ENCODE measurements around the gene YDJC. TPM values are rescaled to one million over a fixed set of nuclear protein-coding genes. Genes with fewer than 3 reads are reported as not detected.
A peak's percentile ranks its signal among the peaks of the same experiment; 100 is the strongest.

The YDJC gene
- total and polyA plus RNA-seq, 9 of the 15 experiments (the other 6 are each of a cell fraction or from before 2014, with no cell fraction given): 13.5 to 871 (median 164) TPM

DNA sequence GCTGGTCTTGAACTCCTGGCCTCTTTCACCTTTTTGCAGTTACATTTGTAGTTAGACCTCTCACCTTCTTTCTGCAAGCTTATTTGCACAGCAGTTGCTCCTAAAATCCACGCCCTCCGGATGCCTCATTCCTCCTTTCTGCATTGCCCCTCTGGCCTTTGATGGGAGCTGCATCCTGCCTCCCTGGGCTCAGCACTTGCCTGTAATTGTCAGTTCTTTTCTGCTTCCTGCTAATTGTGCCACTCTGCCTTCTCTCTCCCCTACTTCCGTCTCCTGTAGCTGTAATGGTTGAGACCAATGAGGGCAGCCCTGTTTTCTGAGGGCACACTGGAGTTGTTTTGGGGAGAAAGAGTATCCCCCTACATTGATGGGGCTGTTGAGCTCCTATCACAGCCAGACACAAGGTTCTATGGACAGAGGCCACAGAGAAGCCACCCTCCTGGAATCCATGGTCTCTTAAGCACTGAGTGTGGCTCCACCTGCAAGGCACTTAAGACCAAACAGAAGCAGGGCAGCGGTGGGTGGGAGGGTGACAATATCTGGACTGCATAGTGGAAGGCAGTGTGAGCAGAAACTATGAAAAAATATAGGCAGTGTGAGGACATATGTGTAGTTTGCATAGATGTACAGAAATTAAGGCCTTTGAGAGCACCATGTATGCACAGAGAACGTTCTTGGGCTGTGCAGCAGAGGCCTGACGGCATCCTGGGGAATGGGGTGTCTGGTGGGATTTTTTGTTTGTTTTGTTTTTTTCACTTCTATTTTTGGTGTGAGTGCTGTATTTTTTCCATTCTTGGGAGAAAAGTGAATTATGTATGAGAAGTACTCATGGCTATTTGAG is 30.5 kb downstream of the YDJC start:
- 70% methylated on average over 6 of the region's 6 CpGs for WGBS (ENCODE audit: insufficient coverage, low coverage, missing lambda C conversion rate)
- peak overlapping the region in 1 of 2 experiments; percentile 62; a peak in 1 of 4 replicates for H3K9ac ChIP-seq (ENCODE audit: insufficient read depth in 1 of 2, low read depth in 2 of 2, low read length in 2 of 2)
- peaks cover 94% of the 10 kb centered on the region for H3K79me2 ChIP-seq (ENCODE audit: control insufficient read depth, insufficient read depth, low read length)
- H3K9me1 ChIP-seq (ENCODE audit: control insufficient read depth, insufficient read depth, low read length): peaks cover 12% of the 10 kb centered on the region
- H2AFZ ChIP-seq (ENCODE audit: low read depth, low read length): no peak overlapping the region
- H4K20me1 ChIP-seq (replicated peaks; ENCODE audit: control insufficient read depth, insufficient read depth, low read length): peaks cover 41% of the 10 kb centered on the region
- in situ Hi-C loops (cut with MboI) (no loop called here), intact Hi-C loops (cut with micrococcal nuclease) (no loop called here)
- H3K4me3 ChIP-seq: no peak overlapping the region
- POLR2A ChIA-PET: interaction anchor here (75.5 to 76.8 kb wide), 2 partner anchors 10 to 20 kb away, joined by 4622 read pairs; partner anchors contain the start of genes CCDC116, SDF2L1 and YDJC
- CTCF ChIA-PET (ENCODE audit: low intra/inter-chr PET ratio): no interaction called here
- H3K27ac ChIP-seq (ENCODE audit: extremely low read depth, low read depth, low read length): no peak overlapping the region
- peaks cover 69% of the 10 kb centered on the region for H3K36me3 ChIP-seq (ENCODE audit: control insufficient read depth, insufficient read depth, low read length)
- DNase-seq (ENCODE audit: extremely low read depth in 1 of 4, low spot score in 3 of 4): peak in 1 of 4 experiments; percentile 47
- H3K27me3 ChIP-seq (ENCODE audit: control insufficient read depth in 2 of 2, insufficient read depth in 2 of 2, low read length in 2 of 2): peaks cover 0 to 2% of the 10 kb centered on the region in 2 experiments; a peak in 1 of 5 replicates
- no peak overlapping the region for H3K4me2 ChIP-seq (ENCODE audit: insufficient read depth, low read length)
- peak; percentile 8; the same call in 2 of the 3 replicates for ATAC-seq
- FAIRE-seq: no peak
- peaks cover 0 to 7% of the 10 kb centered on the region in 2 experiments; a peak in 3 of 5 replicates for H3K4me1 ChIP-seq (replicated peaks in 1 of 2; ENCODE audit: control insufficient read depth in 2 of 2, insufficient read depth in 2 of 2, low read length in 2 of 2)
- BruUV-seq (replicated peaks): TSS peak; percentile 15
- H3K9me3 ChIP-seq (replicated peaks; ENCODE audit: control insufficient read depth, insufficient read depth, low read depth, low read length): no peaks in the 10 kb centered on the region
- no peak for TF ChIP-seq POLR2B (IDR thresholded peaks at IDR 0.05; ENCODE audit: low read depth, partially characterized antibody)
- no peak for TF ChIP-seq CEBPG (CRISPR knock-in tag; IDR thresholded peaks at IDR 0.05)
- TF ChIP-seq CEBPG (tag; conservative IDR thresholded peaks at IDR 0.05 in 1 of 2, IDR thresholded peaks at IDR 0.05 in 1 of 2): no peak
- no peak for TF ChIP-seq ZNF780A (CRISPR knock-in tag; IDR thresholded peaks at IDR 0.05)
- no peak for TF ChIP-seq BRF1 (IDR thresholded peaks at IDR 0.05; ENCODE audit: borderline replicate concordance, extremely low read depth, insufficient read length)
- TF ChIP-seq CHCHD3 (CRISPR knock-in tag; IDR thresholded peaks at IDR 0.05): 0 out of 2 replicates have a peak, but pooled peaks have one; percentile 44
- TF ChIP-seq FOSL1 (tag; conservative IDR thresholded peaks at IDR 0.05): no peak
- TF ChIP-seq SIN3A (IDR thresholded peaks at IDR 0.05; ENCODE audit: borderline replicate concordance in 2 of 2, control insufficient read depth in 1 of 2, low read depth in 2 of 2, low read length in 2 of 2): peak in 1 of 2 experiments; percentile 59; a peak in 1 of 4 replicates
- TF ChIP-seq ETS2 (tag; IDR thresholded peaks at IDR 0.05; ENCODE audit: borderline replicate concordance, poor library complexity, severe bottlenecking): no peak
- no peak for TF ChIP-seq REST (IDR thresholded peaks at IDR 0.05; ENCODE audit: borderline replicate concordance)
- TF ChIP-seq REST (CRISPR knock-in tag; IDR thresholded peaks at IDR 0.05; ENCODE audit: low read depth): no peak
- no peak for TF ChIP-seq HNRNPH1 (optimal IDR thresholded peaks at IDR 0.05; ENCODE audit: low read depth, low read length)
- no peak for TF ChIP-seq KLF10 (CRISPR knock-in tag; IDR thresholded peaks at IDR 0.05)

All from K562 (cell line).